HG02588 (cell line): ENCODE measurements around the gene CFAP20DC.
A peak's percentile ranks its signal among the peaks of the same experiment; 100 is the strongest.
"Not testable (repeated sequence)": the region's sequence is repeated elsewhere in the genome, so short reads cannot be mapped to it uniquely, and the experiment has no call there.

Experiments used
- ATAC-seq: cut with Tn5 transposase; IDR thresholded peaks from one replicate; pipeline ENCODE4 v1.9.1; 2021; ENCODE audit warnings: mild to moderate bottlenecking, moderate library complexity; ENCODE audit not compliant: unreplicated experiment

Gene CFAP20DC

GRCh38 chr3:58967866-58968265 lies 82.0 kb downstream of the CFAP20DC start:
- ATAC-seq, result not testable (repeated sequence)

GRCh38 chr3:58965865-58966264 lies 84.0 kb downstream of the CFAP20DC start:
- no peak for ATAC-seq

GRCh38 chr3:58963928-58964503 lies 85.8 kb downstream of the CFAP20DC start:
- ATAC-seq, result no peak

GRCh38 chr3:58962816-58963215 lies 87.0 kb downstream of the CFAP20DC start:
- ATAC-seq, result no peak

- no peak for ATAC-seq
These were observed 87.7 kb downstream of the CFAP20DC start for GRCh38 chr3:58962040-58962651.

GRCh38 chr3:58955308-58955707 lies 94.5 kb downstream of the CFAP20DC start:
- ATAC-seq, result no peak

- no peak for ATAC-seq
These were observed 96.5 kb downstream of the CFAP20DC start for GRCh38 chr3:58953288-58953687.

- ATAC-seq, result peak; percentile 58
These were observed 97.5 kb downstream of the CFAP20DC start for GRCh38 chr3:58952128-58952917.

- no peak for ATAC-seq
These were observed 101.8 kb downstream of the CFAP20DC start for GRCh38 chr3:58948018-58948417.

- ATAC-seq, result no peak
These were observed 103.0 kb downstream of the CFAP20DC start for GRCh38 chr3:58946875-58947274.

- no peak for ATAC-seq
These were observed 111.8 kb downstream of the CFAP20DC start for GRCh38 chr3:58938057-58938456.

- no peak for ATAC-seq
These were observed 125.2 kb downstream of the CFAP20DC start for GRCh38 chr3:58924578-58924977.

GRCh38 chr3:58900386-58900785 lies 149.4 kb downstream of the CFAP20DC start:
- ATAC-seq, result no peak

- ATAC-seq, result peak; percentile 25
These were observed 149.9 kb downstream of the CFAP20DC start for GRCh38 chr3:58899953-58900298.

GRCh38 chr3:58899159-58899952 lies 150.5 kb downstream of the CFAP20DC start:
- peak; percentile 87 for ATAC-seq

GRCh38 chr3:58898513-58898912 lies 151.3 kb downstream of the CFAP20DC start:
- ATAC-seq, result no peak

GRCh38 chr3:58897646-58898045 lies 152.2 kb downstream of the CFAP20DC start:
- ATAC-seq, result no peak

GRCh38 chr3:58895678-58896077 lies 154.1 kb downstream of the CFAP20DC start:
- ATAC-seq, result not testable (repeated sequence)

- ATAC-seq, result not testable (repeated sequence)
These were observed 157.3 kb downstream of the CFAP20DC start for GRCh38 chr3:58892526-58892925.

GRCh38 chr3:58888087-58888486 lies 161.7 kb downstream of the CFAP20DC start:
- no peak for ATAC-seq

- no peak for ATAC-seq
These were observed 165.4 kb downstream of the CFAP20DC start for GRCh38 chr3:58884453-58884852.
